IMR-90 (cell line): ENCODE results near the gene TRIM24. TPM values are rescaled to one million over a fixed set of nuclear protein-coding genes. Genes with fewer than 3 reads are reported as not detected.

ENCODE experiments used
- ATAC-seq: fragments of 200-7000 bp; cut with Tn5 transposase; 2 replicates; pipeline ENCODE4 v1.9.1; 2020; ENCODE audit warnings: low read depth, mild to moderate bottlenecking, moderate library complexity
- BruUV-seq: library from RNA; stranded (reverse); fragments of 400-500 nt; replicated peaks from 2 replicates; lab custom pipeline; 2021; lab: Mats Ljungman, UMichigan
- CTCF ChIA-PET: fragments of 300-600 bp; formaldehyde crosslinking; extraction: SDS; loops from one replicate; lab custom pipeline; 2021; ENCODE audit warnings: antibody characterized with exemption; lab: Yijun Ruan, JAX
- POLR2A ChIA-PET: fragments of 300-600 bp; sonication (Branson Sonifier 250); formaldehyde crosslinking; loops from one replicate; lab custom pipeline; 2022; ENCODE audit warnings: antibody characterized with exemption; ENCODE audit not compliant: unreplicated experiment; lab: Charles Lee
- DNase-seq: peaks from one replicate; pipeline ENCODE4 v3.0.0; 2013
- H2AFZ ChIP-seq: replicated peaks from 2 replicates; pipeline ENCODE3; 2013; ENCODE audit warnings: low read length, mild to moderate bottlenecking; ENCODE audit not compliant: poor library complexity
- H2AK5ac ChIP-seq: 2 replicates; pipeline ENCODE4 v1.6.1; 2013; ENCODE audit warnings: low read depth, low read length, inconsistent platforms
- H2AK9ac ChIP-seq: replicated peaks from 2 replicates; pipeline ENCODE3; 2013; ENCODE audit warnings: mild to moderate bottlenecking, low read depth, low read length, moderate library complexity; ENCODE audit not compliant: poor library complexity
- H2BK120ac ChIP-seq: 2 replicates; pipeline ENCODE4 v1.6.1; 2013; ENCODE audit warnings: low read depth, low read length, inconsistent platforms
- H2BK15ac ChIP-seq: 3 replicates; pipeline ENCODE4 v1.6.1; 2013; ENCODE audit warnings: low read depth, low read length, inconsistent platforms
- H2BK20ac ChIP-seq: 2 replicates; pipeline ENCODE4 v1.6.1; 2013; ENCODE audit warnings: low read depth, mild to moderate bottlenecking, inconsistent platforms, low read length, moderate library complexity
- H2BK5ac ChIP-seq: 2 replicates; pipeline ENCODE4 v1.6.1; 2013; ENCODE audit warnings: mild to moderate bottlenecking, low read depth, low read length, inconsistent platforms; ENCODE audit not compliant: poor library complexity, severe bottlenecking
- H3K14ac ChIP-seq: replicated peaks from 2 replicates; pipeline ENCODE4 v1.6.1; 2013; ENCODE audit warnings: low read depth, low read length, inconsistent platforms
- H3K18ac ChIP-seq: 2 replicates; pipeline ENCODE4 v1.6.1; 2013; ENCODE audit warnings: low read depth, low read length, control low read depth
- H3K23ac ChIP-seq: 2 replicates; pipeline ENCODE4 v1.6.1; 2013; ENCODE audit warnings: low read depth, low read length, inconsistent platforms
- H3K27ac ChIP-seq: 2 replicates; pipeline ENCODE4 v1.5.1; 2013; ENCODE audit warnings: mild to moderate bottlenecking, control low read depth, low read length; ENCODE audit not compliant: insufficient read depth
- H3K27me3 ChIP-seq: 2 replicates; pipeline ENCODE4 v1.6.1; 2013; ENCODE audit warnings: low read length; ENCODE audit not compliant: control insufficient read depth, insufficient read depth
- H3K36me3 ChIP-seq: 2 replicates; pipeline ENCODE4 v1.6.1; 2013; ENCODE audit warnings: low read length, mixed read lengths; ENCODE audit not compliant: control insufficient read depth, insufficient read depth
- H3K4ac ChIP-seq: 2 replicates; pipeline ENCODE4 v1.6.1; 2013; ENCODE audit warnings: low read depth, low read length, inconsistent platforms
- H3K4me1 ChIP-seq: 2 replicates; pipeline ENCODE4 v1.6.1; 2013; ENCODE audit warnings: low read length, mixed read lengths; ENCODE audit not compliant: control insufficient read depth, insufficient read depth
- H3K4me2 ChIP-seq: 2 replicates; pipeline ENCODE4 v1.6.1; 2013; ENCODE audit warnings: low read depth, mild to moderate bottlenecking, control low read depth, low read length, moderate library complexity
- H3K4me3 ChIP-seq: 2 replicates; pipeline ENCODE4 v1.5.1; 2013; ENCODE audit warnings: low read depth, mild to moderate bottlenecking, control low read depth, low read length, moderate library complexity; ENCODE audit not compliant: insufficient read depth
- H3K56ac ChIP-seq: 2 replicates; pipeline ENCODE4 v1.6.1; 2013; ENCODE audit warnings: low read length, inconsistent platforms; ENCODE audit not compliant: insufficient read depth; ENCODE audit errors: extremely low read depth
- H3K79me1 ChIP-seq, 2 experiments: 2 replicates each; pipeline ENCODE4 v1.6.1; 2013; ENCODE audit warnings: low read length in 2 of 2, inconsistent platforms in 1 of 2, low read depth in 1 of 2
- H3K9ac ChIP-seq: 2 replicates; pipeline ENCODE4 v1.6.1; 2013; ENCODE audit warnings: low read depth, low read length, control low read depth
- H3K9me1 ChIP-seq: 2 replicates; pipeline ENCODE4 v1.6.1; 2013; ENCODE audit warnings: low read length, inconsistent platforms; ENCODE audit not compliant: insufficient read depth
- H3K9me3 ChIP-seq: 2 replicates; pipeline ENCODE4 v1.6.1; 2013; ENCODE audit warnings: low read length; ENCODE audit not compliant: control insufficient read depth, insufficient read depth
- H4K20me1 ChIP-seq: 2 replicates; pipeline ENCODE4 v1.6.1; 2013; ENCODE audit warnings: low read length, inconsistent platforms; ENCODE audit not compliant: insufficient read depth
- H4K5ac ChIP-seq: 2 replicates; pipeline ENCODE4 v1.6.1; 2013; ENCODE audit warnings: mild to moderate bottlenecking, low read depth, low read length, control low read depth
- H4K8ac ChIP-seq, 2 experiments: 2 replicates each; pipeline ENCODE4 v1.6.1; 2013; ENCODE audit warnings: low read depth in 2 of 2, low read length in 2 of 2, control low read depth in 1 of 2, inconsistent platforms in 1 of 2
- H4K91ac ChIP-seq: 2 replicates; pipeline ENCODE4 v1.6.1; 2013; ENCODE audit warnings: low read depth, low read length, inconsistent platforms; ENCODE audit not compliant: insufficient read depth
- BHLHE40 ChIP-seq: fragments of 150-350 bp; IDR thresholded peaks from 2 replicates; pipeline ENCODE4 v1.6.1; 2016; ENCODE audit warnings: mild to moderate bottlenecking, low read depth, low read length
- CEBPB ChIP-seq: IDR thresholded peaks from 2 replicates; pipeline ENCODE4 v1.6.1; 2012; ENCODE audit warnings: low read depth, low read length, improper control_type of control experiment
- CHD1 ChIP-seq: IDR thresholded peaks from 2 replicates; pipeline ENCODE4 v1.6.1; 2012; ENCODE audit warnings: low read depth, low read length, improper control_type of control experiment
- FOS ChIP-seq: fragments of 150-350 bp; IDR thresholded peaks from 2 replicates; pipeline ENCODE4 v1.6.1; 2016; ENCODE audit warnings: low read depth, low read length
- MAZ ChIP-seq: IDR thresholded peaks from 2 replicates; pipeline ENCODE4 v1.6.1; 2012; ENCODE audit warnings: low read depth, mild to moderate bottlenecking, low read length, improper control_type of control experiment, moderate library complexity, borderline replicate concordance
- MXI1 ChIP-seq: IDR thresholded peaks from 2 replicates; pipeline ENCODE4 v1.6.1; 2012; ENCODE audit warnings: low read depth, mild to moderate bottlenecking, low read length, moderate library complexity, borderline replicate concordance
- POLR2A ChIP-seq: IDR thresholded peaks from 2 replicates; pipeline ENCODE4 v1.6.1; 2012; ENCODE audit warnings: mild to moderate bottlenecking, low read depth, low read length
- RFX5 ChIP-seq: IDR thresholded peaks from 2 replicates; pipeline ENCODE4 v1.8.0; 2012; ENCODE audit warnings: low read depth, mild to moderate bottlenecking, low read length, moderate library complexity
- USF2 ChIP-seq: fragments of 150-350 bp; IDR thresholded peaks from 2 replicates; pipeline ENCODE4 v1.6.1; 2017; ENCODE audit warnings: mild to moderate bottlenecking, antibody characterized with exemption, low read length, low read depth
- WGBS, 2 experiments: methylation state at CpG; one replicate each; pipeline versions ENCODE4 v1.1.5 to v1.1.7; 2013; ENCODE audit warnings: missing lambda C conversion rate in 2 of 2; ENCODE audit not compliant: insufficient read length in 1 of 2; ENCODE audit errors: extremely low coverage in 2 of 2; 5-methylcytosine and 5-hydroxymethylcytosine counted together
- dilution Hi-C: fragments of 300-500 bp; cut with HindIII; formaldehyde crosslinking; loops from one replicate; pipeline ENCODE4 v1.14.3; 2018; ENCODE audit warnings: low sequenced_read_pairs; ENCODE audit not compliant: unreplicated experiment
- in situ Hi-C: fragments of 300-500 bp; cut with MboI; formaldehyde crosslinking; loops from 3 replicates; pipeline ENCODE4 v1.14.3; 2019; ENCODE audit warnings: low sequenced_read_pairs, inconsistent platforms, mixed read lengths
- intact Hi-C: fragments of 100-400 bp; cut with micrococcal nuclease; formaldehyde crosslinking; loops from 2 replicates; pipeline ENCODE4 v1.10.0; 2022
- polyA plus RNA-seq, 3 experiments: library from polyadenylated mRNA; depleted of rRNA; stranded (reverse); fragments of >200 nt; gene quantifications; 2 replicates each; pipeline ENCODE4 v1.2.3, GENCODE V29; 2012; ENCODE audit warnings: low replicate concordance in 1 of 3
- total RNA-seq: library from RNA; depleted of rRNA; stranded (reverse); fragments of >200 nt; gene quantifications from 2 replicates; pipeline ENCODE4 v1.2.3, GENCODE V29; 2012

Gene TRIM24
- total and polyA plus RNA-seq, 2 of the 4 experiments (the other 2 are of a cell fraction), result 4.1 to 5.7 TPM

GRCh38 chr7:138510003-138510402 is 49.9 kb downstream of the TRIM24 start:
- H3K18ac ChIP-seq, result no peak overlapping the region
- no TSS peak for BruUV-seq
- no peak overlapping the region for H3K27ac ChIP-seq
- H3K36me3 ChIP-seq, result peaks cover 5% of the 10 kb centered on the region
- H3K4me3 ChIP-seq, result no peak overlapping the region
- no peak overlapping the region for H3K4ac ChIP-seq
- no peaks in the 10 kb centered on the region; the same call in 1 of the 2 replicates for H4K20me1 ChIP-seq
- H4K5ac ChIP-seq, result no peak overlapping the region
- ATAC-seq (no peak), DNase-seq (no peak)
- H2AK5ac ChIP-seq, result no peak overlapping the region
- in situ Hi-C loops, result no loop called here
- no CpG with 5 or more reads among the region's 3 CpGs for WGBS, 2 experiments
- no peak overlapping the region for H2BK15ac ChIP-seq
- no peak overlapping the region for H2BK5ac ChIP-seq
- no peak overlapping the region for H3K56ac ChIP-seq
- H3K23ac ChIP-seq, result no peak overlapping the region
- no peak overlapping the region for H2AFZ ChIP-seq
- no peak overlapping the region for H4K91ac ChIP-seq
- no peak overlapping the region for H3K14ac ChIP-seq
- H3K9ac ChIP-seq, result no peak overlapping the region
- no peak overlapping the region for H3K4me2 ChIP-seq
- dilution Hi-C loops, result no loop called here
- intact Hi-C loops, result no loop called here
- no peaks in the 10 kb centered on the region for H3K9me3 ChIP-seq
- POLR2A ChIA-PET, result no interaction called here
- CTCF ChIA-PET, result no interaction called here
- H4K8ac ChIP-seq, result no peak overlapping the region
- peaks cover 5 to 16% of the 10 kb centered on the region in 2 experiments; a peak in 2 of 4 replicates for H3K79me1 ChIP-seq
- H2AK9ac ChIP-seq, result no peak overlapping the region
- TF ChIP-seq BHLHE40, result no peak
- no peak for TF ChIP-seq MAZ
- no peak for TF ChIP-seq MXI1
- TF ChIP-seq CHD1, result no peak
- TF ChIP-seq POLR2A, result no peak
- no peak for TF ChIP-seq RFX5
- TF ChIP-seq CEBPB, result no peak
- TF ChIP-seq USF2, result no peak
- no peak for TF ChIP-seq FOS
- H3K9me1 ChIP-seq, result no peaks in the 10 kb centered on the region
- H3K27me3 ChIP-seq, result no peaks in the 10 kb centered on the region
- no peaks in the 10 kb centered on the region for H3K4me1 ChIP-seq
- no peak overlapping the region for H2BK20ac ChIP-seq
- H2BK120ac ChIP-seq, result no peak overlapping the region
